Endodermal cell (in vitro differentiated cells): Measurements from ENCODE around the gene TXLNG. TPM values are rescaled to one million over a fixed set of nuclear protein-coding genes. Genes with fewer than 3 reads are reported as not detected.
A peak's percentile ranks its signal among the peaks of the same experiment; 100 is the strongest.

Experiments used
- DNase-seq: peaks from one replicate; pipeline ENCODE4 v3.0.0-alpha.2; 2017
- H3K27ac ChIP-seq: 2 replicates; pipeline ENCODE4 v1.5.1; 2013; ENCODE audit warnings: mild to moderate bottlenecking, low read depth, low read length, moderate library complexity
- H3K27me3 ChIP-seq: 2 replicates; pipeline ENCODE4 v1.6.1; 2013; ENCODE audit warnings: mild to moderate bottlenecking, low read length, moderate library complexity; ENCODE audit not compliant: insufficient read depth, control insufficient read depth, poor library complexity, severe bottlenecking
- H3K36me3 ChIP-seq: 2 replicates; pipeline ENCODE4 v1.7.0; 2013; ENCODE audit warnings: mild to moderate bottlenecking, low read length, moderate library complexity; ENCODE audit not compliant: control insufficient read depth, insufficient read depth
- H3K4me1 ChIP-seq: one replicate; pipeline ENCODE4 v1.7.0; 2013; ENCODE audit warnings: low read length; ENCODE audit not compliant: control insufficient read depth, insufficient read depth
- H3K4me3 ChIP-seq: 2 replicates; pipeline ENCODE4 v1.5.1; 2013; ENCODE audit warnings: mild to moderate bottlenecking, low read length, moderate library complexity
- H3K9ac ChIP-seq: 2 replicates; pipeline ENCODE4 v1.6.1; 2013; ENCODE audit warnings: mild to moderate bottlenecking, low read length, moderate library complexity; ENCODE audit not compliant: poor library complexity, severe bottlenecking; ENCODE audit errors: extremely low read depth
- H3K9me3 ChIP-seq: 2 replicates; pipeline ENCODE4 v1.6.1; 2013; ENCODE audit warnings: mild to moderate bottlenecking, low read length, moderate library complexity; ENCODE audit not compliant: control insufficient read depth
- H3K27ac Mint-ChIP-seq: 2 replicates; pipeline ENCODE4 v1.8.0; 2020; ENCODE audit warnings: mixed read lengths
- H3K27me3 Mint-ChIP-seq: 2 replicates; pipeline ENCODE4 v1.8.0; 2021; ENCODE audit warnings: mild to moderate bottlenecking, mixed read lengths; ENCODE audit not compliant: insufficient read depth
- H3K36me3 Mint-ChIP-seq: 2 replicates; pipeline ENCODE4 v1.8.0; 2020; ENCODE audit warnings: low read depth, mixed read lengths
- H3K4me1 Mint-ChIP-seq: 2 replicates; pipeline ENCODE4 v1.8.0; 2020; ENCODE audit warnings: mixed read lengths
- H3K4me3 Mint-ChIP-seq: 2 replicates; pipeline ENCODE4 v1.8.0; 2020; ENCODE audit warnings: mild to moderate bottlenecking, moderate library complexity, mixed read lengths
- H3K9me3 Mint-ChIP-seq: 2 replicates; pipeline ENCODE4 v1.8.0; 2020; ENCODE audit warnings: mild to moderate bottlenecking, mixed read lengths
- WGBS, 2 experiments: methylation state at CpG; one replicate each; pipeline versions ENCODE4 v1.1.5 to v1.1.7; 2013; ENCODE audit warnings: missing lambda C conversion rate in 2 of 2, mixed read lengths in 1 of 2; ENCODE audit not compliant: insufficient coverage in 1 of 2, insufficient read length in 1 of 2; 5-methylcytosine and 5-hydroxymethylcytosine counted together
- total RNA-seq, 2 donors: library from RNA; stranded (reverse); fragmentation: NEBNext Ultra II Directional in 1 of 2; extraction: Animal tissue kit (Norgen Biotek cat#: 25700) in 1 of 2; gene quantifications; 2 replicates in 1 of 2; 3 replicates in 1 of 2; pipeline ENCODE4 v1.2.1, GENCODE V29; 2021
- TF ChIP-seq, protein P1 (sequence below): fragments of 200-600 bp; sonication (generic); conservative IDR thresholded peaks from 2 replicates; pipeline ENCODE4 v1.5.0; 2021; ENCODE audit warnings: antibody characterized with exemption, mild to moderate bottlenecking

The TXLNG gene
- total RNA-seq, 2 donors from 2014 or later = 13.8 to 31.0 TPM

- Histone ChIP-seq H3K27ac (no peak overlapping the region), H3K9ac (peak overlapping the region; percentile 61), H3K36me3 (peaks cover 15% of the 10 kb centered on the region), H3K27me3 (no peaks in the 10 kb centered on the region), H3K9me3 (no peaks in the 10 kb centered on the region), H3K4me1 (no peaks in the 10 kb centered on the region), H3K4me3 (peak overlapping the region; percentile 88)
- TF ChIP-seq, protein P1, sequence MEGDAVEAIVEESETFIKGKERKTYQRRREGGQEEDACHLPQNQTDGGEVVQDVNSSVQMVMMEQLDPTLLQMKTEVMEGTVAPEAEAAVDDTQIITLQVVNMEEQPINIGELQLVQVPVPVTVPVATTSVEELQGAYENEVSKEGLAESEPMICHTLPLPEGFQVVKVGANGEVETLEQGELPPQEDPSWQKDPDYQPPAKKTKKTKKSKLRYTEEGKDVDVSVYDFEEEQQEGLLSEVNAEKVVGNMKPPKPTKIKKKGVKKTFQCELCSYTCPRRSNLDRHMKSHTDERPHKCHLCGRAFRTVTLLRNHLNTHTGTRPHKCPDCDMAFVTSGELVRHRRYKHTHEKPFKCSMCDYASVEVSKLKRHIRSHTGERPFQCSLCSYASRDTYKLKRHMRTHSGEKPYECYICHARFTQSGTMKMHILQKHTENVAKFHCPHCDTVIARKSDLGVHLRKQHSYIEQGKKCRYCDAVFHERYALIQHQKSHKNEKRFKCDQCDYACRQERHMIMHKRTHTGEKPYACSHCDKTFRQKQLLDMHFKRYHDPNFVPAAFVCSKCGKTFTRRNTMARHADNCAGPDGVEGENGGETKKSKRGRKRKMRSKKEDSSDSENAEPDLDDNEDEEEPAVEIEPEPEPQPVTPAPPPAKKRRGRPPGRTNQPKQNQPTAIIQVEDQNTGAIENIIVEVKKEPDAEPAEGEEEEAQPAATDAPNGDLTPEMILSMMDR = no peak
- H3K36me3 Mint-ChIP-seq = peaks cover 42% of the 10 kb centered on the region
- H3K9me3 Mint-ChIP-seq = no peaks in the 10 kb centered on the region
- peak overlapping the region; percentile 89 for H3K27ac Mint-ChIP-seq
- H3K4me3 Mint-ChIP-seq = peak overlapping the region; percentile 96
- H3K27me3 Mint-ChIP-seq = peaks cover 13% of the 10 kb centered on the region
- peaks cover 41% of the 10 kb centered on the region for H3K4me1 Mint-ChIP-seq
- WGBS, 2 experiments = 27% methylated on average over 7 of the region's 7 CpGs; no CpG with 5 or more reads in 1 of the 2 experiments
- DNase-seq = no peak
These were observed 82.7 kb downstream of the TXLNG start for GRCh38 chrX:16868920-16869319.

DNA sequence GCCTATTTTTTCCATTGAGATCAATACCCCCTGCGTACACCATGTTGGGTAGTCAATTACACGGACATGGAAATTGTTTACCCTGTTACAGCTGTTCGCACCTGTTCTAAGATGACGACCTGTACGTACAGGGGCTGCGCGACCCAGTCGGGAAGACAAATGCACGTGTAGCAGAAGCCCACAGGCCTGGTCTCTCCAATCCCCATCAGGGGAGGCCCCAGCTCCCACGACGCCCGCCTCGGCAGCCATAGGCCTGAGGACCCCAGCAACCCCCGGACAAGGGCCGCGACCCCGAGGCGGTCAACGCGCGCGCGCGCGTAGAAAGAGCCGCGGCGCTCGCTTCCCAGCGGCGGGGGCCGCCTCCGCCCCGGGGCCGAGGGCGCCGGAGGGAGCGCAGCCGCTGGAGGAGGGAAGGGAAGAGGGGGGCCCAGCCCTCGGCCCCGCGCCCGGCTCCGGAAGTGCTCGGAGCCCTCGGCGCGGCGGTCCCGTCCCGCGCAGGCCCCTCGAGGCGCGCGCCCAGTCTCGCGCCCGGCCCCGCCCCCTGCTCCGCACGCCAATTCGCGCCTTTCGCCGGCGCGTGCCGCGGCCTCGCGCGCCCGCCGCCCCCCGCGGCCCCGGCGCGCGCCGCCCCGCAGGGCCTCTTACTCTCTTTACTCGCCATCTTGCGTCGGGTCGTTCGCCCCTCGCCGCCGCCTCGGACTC, 83.3 kb downstream of the TXLNG start:
- no peaks in the 10 kb centered on the region for H3K9me3 Mint-ChIP-seq
- Histone ChIP-seq H3K27me3 (no peaks in the 10 kb centered on the region), H3K4me1 (no peaks in the 10 kb centered on the region), H3K9ac (peak overlapping the region; percentile 68), H3K36me3 (peaks cover 15% of the 10 kb centered on the region), H3K4me3 (peak overlapping the region; percentile 88), H3K27ac (peak overlapping the region; percentile 98), H3K9me3 (no peaks in the 10 kb centered on the region)
- WGBS, 2 experiments = 0% methylated on average over 2 to 87 of the region's 92 CpGs
- peak; percentile 83 for DNase-seq
- peak overlapping the region; percentile 96 for H3K4me3 Mint-ChIP-seq
- TF ChIP-seq, protein P1 = no peak
- peaks cover 44% of the 10 kb centered on the region for H3K4me1 Mint-ChIP-seq
- H3K27me3 Mint-ChIP-seq = peaks cover 13% of the 10 kb centered on the region
- peaks cover 35% of the 10 kb centered on the region for H3K36me3 Mint-ChIP-seq
- H3K27ac Mint-ChIP-seq = peak overlapping the region; percentile 99

DNA sequence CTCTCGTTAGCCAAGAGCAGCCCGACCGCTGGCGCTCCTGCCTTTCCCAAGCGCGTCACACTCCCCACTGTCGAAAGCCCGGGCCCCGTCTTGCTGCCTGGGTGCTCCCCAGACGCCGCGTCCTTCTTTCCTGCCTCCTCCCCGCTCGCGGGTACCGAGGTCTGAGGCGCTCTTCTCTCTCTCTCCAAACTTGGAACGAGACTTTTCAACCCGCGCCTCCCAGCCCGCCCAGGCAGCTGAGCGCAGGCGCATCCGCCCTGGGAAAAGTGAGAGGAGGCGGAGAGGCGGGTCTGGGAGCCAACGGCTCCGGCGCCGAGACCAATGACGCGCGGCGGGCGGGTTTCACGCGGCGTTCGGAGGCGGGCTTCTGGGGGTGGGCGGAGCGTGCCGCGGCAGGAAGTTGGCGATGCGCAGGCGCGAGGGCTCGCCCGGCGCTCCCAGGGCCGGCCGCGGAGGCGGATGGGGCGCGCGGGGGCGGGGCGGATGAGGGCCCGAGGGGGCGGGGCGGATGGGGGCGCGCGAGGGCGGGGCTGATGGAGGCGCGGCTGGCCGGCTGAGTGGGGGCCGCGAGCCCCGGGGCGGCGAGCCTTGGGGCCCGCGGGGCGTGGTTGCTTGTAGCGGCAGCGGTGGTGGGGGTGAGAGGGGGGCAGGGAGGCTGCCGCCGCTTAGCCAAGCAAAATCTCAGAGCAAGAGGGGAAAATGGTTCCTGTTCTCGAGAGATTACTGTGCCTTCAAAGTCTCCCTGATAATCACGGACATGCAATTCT, 84.0 kb downstream of the TXLNG start, which contains the start of gene RBBP7:
RBBP7 (minus strand) TSS at position 268 of the 767 bp plus-strand sequence. CDS start 309 bp downstream, outside the sequence.
- Mint-ChIP-seq H3K4me3 (peak within 1 kb of the TSS; percentile 96), H3K4me1 (peaks cover 51% of the 10 kb centered on the region), H3K36me3 (peaks cover 32% of the 10 kb centered on the region), H3K27ac (peak within 1 kb of the TSS; percentile 99), H3K9me3 (no peaks in the 10 kb centered on the region), H3K27me3 (peaks cover 17% of the 10 kb centered on the region)
- peak; percentile 98 for DNase-seq
- H3K4me3 ChIP-seq = peak within 1 kb of the TSS; percentile 88
- H3K27ac ChIP-seq = peak within 1 kb of the TSS; percentile 98
- H3K9ac ChIP-seq = peak within 1 kb of the TSS; percentile 68
- H3K36me3 ChIP-seq = peaks cover 15% of the 10 kb centered on the region
- WGBS, 2 experiments = 0% methylated on average over 69 of the region's 84 CpGs; no CpG with 5 or more reads in 1 of the 2 experiments
- TF ChIP-seq, protein P1 = no peak
- H3K27me3 ChIP-seq = no peaks in the 10 kb centered on the region
- H3K4me1 ChIP-seq = no peaks in the 10 kb centered on the region
- no peaks in the 10 kb centered on the region for H3K9me3 ChIP-seq
